ENCODE measurements around the gene BRME1.
A peak's percentile ranks its signal among the peaks of the same experiment; 100 is the strongest.

Gene BRME1

DNA sequence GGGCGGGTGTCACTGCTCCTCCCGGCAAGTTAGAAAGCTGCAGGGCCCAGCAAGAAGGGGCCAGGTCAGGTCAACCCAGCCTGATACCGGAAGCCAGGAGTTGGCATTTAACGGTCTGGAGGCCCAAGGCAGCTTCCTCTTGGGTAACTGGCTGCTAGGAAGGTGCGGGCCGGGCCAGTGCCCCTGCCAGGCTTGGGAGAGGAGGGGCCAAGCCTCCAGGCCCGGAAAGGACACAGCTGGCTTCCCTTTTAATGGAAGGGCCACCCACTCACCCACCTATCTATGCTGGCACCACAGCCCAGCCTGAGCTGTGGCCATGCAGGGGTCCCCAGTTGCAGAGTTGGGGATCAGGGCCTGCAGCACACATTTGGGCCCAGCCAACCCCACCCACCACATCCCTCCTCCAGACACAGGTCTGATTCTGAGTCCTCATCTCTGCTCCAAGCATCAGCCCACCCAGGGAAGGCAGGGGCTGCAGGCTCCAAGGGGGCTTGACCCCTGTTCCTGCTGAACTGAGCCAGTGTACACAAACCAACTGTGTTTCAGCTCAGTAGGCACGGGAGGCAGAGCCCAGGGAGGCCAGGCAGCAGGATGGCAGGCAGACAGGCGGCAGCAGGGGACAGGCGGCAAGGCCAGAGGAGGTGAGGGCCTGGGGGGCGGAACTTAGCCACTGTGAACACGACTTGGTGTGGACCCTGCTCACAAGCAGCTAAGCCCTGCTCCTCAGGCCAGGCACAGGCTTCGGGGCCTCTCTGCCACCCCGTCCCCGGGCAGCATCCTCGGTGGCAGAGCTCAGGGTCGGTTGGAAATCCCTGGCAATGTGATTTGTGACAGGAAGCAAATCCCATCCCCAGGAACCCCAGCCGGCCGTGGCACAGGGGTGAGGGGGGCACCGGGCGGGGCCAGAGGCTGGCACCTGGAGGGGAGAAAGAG lies 69.9 kb downstream of the BRME1 start:
- Histone ChIP-seq H3K9me3 (ENCODE audit: control insufficient read depth, insufficient read depth, low read depth, low read length) (no peaks in the 10 kb centered on the region), H3K4me3 (ENCODE audit: low read depth, low read length) (no peak overlapping the region), H3K27me3 (ENCODE audit: control insufficient read depth, insufficient read depth, low read length) (no peaks in the 10 kb centered on the region), H3K27ac (ENCODE audit: low read depth, low read length) (no peak overlapping the region), H3K36me3 (ENCODE audit: control insufficient read depth, insufficient read depth, low read length) (peaks cover 20% of the 10 kb centered on the region; the same call in 1 of the 2 replicates), H3K4me1 (ENCODE audit: control insufficient read depth, insufficient read depth, low read length) (peaks cover 38% of the 10 kb centered on the region), H3K9ac (ENCODE audit: low read length) (no peak overlapping the region)

- Histone ChIP-seq H3K9me3 (ENCODE audit: control insufficient read depth, insufficient read depth, low read depth, low read length) (no peaks in the 10 kb centered on the region), H3K36me3 (ENCODE audit: control insufficient read depth, insufficient read depth, low read length) (peaks cover 32% of the 10 kb centered on the region), H3K27me3 (ENCODE audit: control insufficient read depth, insufficient read depth, low read length) (no peaks in the 10 kb centered on the region), H3K27ac (ENCODE audit: low read depth, low read length) (no peak overlapping the region), H3K4me3 (ENCODE audit: low read depth, low read length) (peak overlapping the region; percentile 59; the same call in 1 of the 2 replicates), H3K9ac (ENCODE audit: low read length) (no peak overlapping the region), H3K4me1 (ENCODE audit: control insufficient read depth, insufficient read depth, low read length) (peaks cover 23% of the 10 kb centered on the region)
These were observed 71.5 kb downstream of the BRME1 start for GRCh38 chr19:13834244-13835069.

GRCh38 chr19:13833330-13834243 lies 72.3 kb downstream of the BRME1 start:
- peaks cover 15% of the 10 kb centered on the region; the same call in 1 of the 2 replicates for H3K4me1 ChIP-seq (ENCODE audit: control insufficient read depth, insufficient read depth, low read length)
- no peaks in the 10 kb centered on the region for H3K27me3 ChIP-seq (ENCODE audit: control insufficient read depth, insufficient read depth, low read length)
- H3K27ac ChIP-seq (ENCODE audit: low read depth, low read length), result no peak overlapping the region
- H3K4me3 ChIP-seq (ENCODE audit: low read depth, low read length), result peak overlapping the region; percentile 59
- H3K9ac ChIP-seq (ENCODE audit: low read length), result peak overlapping the region; percentile 27
- no peaks in the 10 kb centered on the region for H3K9me3 ChIP-seq (ENCODE audit: control insufficient read depth, insufficient read depth, low read depth, low read length)
- peaks cover 38% of the 10 kb centered on the region for H3K36me3 ChIP-seq (ENCODE audit: control insufficient read depth, insufficient read depth, low read length)
